SIG-M5 treated with dmso at 0.1 percent for 504 hours (cell line): ENCODE data around the gene ETV7.

Experiments
- DNase-seq: peaks from one replicate; lab custom pipeline; 2025; ENCODE audit not compliant: unreplicated experiment; lab: John Stamatoyannopoulos, UW

The ETV7 gene

DNA sequence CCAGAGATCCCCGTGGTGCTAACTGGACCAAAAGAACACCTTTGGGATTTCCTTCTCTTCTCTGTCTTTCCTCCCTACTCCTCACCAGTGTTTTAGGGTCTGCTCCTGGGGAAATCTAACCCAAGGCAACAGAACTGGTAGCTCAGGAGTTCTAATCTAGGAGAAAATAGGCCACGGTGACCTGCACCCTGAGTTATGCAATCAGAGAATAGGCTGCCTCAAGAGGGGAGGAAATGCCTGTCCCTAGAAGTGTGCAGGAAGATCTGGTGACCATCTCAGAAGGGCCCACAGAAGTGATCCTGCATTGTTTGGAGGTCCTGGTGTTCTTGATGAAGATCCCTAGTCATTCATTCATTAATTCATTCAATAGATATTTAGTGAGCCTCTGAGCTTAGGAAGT lies 3.4 kb downstream of the ETV7 start:
- no peak for DNase-seq

- DNase-seq = no peak
Measured at GRCh38 chr6:36383606-36384005, 3.9 kb downstream of the ETV7 start.

GRCh38 chr6:36382976-36383375 lies 4.5 kb downstream of the ETV7 start:
- no peak for DNase-seq

GRCh38 chr6:36381502-36382389 lies 5.7 kb downstream of the ETV7 start:
- no peak for DNase-seq

DNA sequence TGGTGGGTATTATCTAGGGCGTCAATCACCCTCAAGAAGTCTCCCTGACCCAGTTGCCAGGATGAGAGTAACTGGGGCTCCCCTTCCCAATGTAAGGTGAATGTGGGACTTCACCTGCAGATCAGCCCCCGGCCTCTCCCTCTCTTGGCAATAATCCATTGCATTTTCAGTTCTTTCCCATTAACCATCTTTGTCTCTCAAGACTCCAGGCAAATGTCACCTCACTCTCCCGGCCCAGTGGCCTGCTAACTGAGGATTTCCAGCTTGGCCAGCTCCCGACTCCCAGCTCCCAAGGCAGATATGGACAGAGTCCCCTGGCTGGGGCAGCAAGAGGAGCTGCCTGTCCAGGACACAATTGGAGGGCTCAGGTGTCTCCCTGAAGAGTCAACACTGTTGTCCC lies 7.3 kb downstream of the ETV7 start:
- no peak for DNase-seq

DNA sequence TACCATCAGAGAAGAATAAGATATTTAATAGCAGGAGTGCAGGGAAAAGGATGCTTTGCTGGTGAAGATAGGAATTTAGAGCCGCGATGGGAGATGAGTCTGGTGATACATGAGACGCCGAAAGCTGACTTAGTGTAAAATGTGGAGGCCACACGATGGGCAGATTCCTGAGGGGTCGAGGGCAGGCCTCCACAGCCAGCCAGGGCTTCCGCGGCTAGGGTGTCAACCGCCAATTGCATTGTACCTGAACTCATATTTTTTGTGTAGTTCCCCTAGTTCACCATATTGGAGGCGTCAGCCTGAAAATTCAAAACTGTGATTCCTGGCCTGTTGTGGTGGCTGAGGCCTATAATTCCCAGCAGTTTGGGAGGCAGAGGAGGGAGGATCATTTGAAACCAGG lies 8.5 kb downstream of the ETV7 start:
- no peak for DNase-seq

- no peak for DNase-seq
Measured at GRCh38 chr6:36378243-36378920, 9.1 kb downstream of the ETV7 start.

DNA sequence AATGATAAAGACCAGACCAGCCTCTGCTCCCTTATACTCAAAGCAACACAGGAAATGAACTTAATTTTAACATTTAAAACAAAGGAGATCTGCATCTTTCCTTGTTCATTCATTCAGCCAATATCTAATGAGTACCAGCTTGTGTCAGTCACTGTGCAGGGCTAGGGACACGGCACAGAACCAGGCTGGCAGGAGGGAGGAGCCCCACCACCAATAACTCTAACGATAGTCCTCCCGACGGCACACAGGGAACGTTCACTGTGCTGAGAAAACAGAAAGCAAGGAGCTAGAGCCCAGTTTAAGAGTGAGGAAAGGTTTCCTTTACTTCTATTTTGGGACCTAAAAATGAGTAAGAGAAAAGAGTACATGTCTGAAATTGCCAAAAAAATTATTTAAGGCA lies 9.9 kb downstream of the ETV7 start:
- no peak for DNase-seq

- no peak for DNase-seq
Measured at GRCh38 chr6:36376742-36377141, 10.7 kb downstream of the ETV7 start.

DNA sequence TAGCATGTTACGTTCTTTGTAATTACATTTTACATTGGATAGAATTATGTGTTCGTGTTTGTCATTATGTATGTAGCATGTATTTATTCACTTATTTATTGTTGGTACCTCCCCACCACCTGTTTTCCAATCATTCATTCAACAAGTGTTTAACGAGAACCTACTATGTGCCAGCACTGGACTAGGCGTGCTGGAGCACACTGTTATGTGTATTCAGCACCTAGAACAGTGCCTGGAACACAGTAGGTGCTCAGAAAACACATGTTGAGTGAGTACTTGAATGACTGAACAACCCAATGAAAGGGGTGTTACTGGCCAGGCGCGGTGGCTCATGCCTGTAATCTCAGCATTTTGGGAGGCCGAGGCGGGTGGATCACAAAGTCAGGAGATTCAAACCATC lies 11.3 kb downstream of the ETV7 start:
- DNase-seq = no peak

- no peak for DNase-seq
Measured at GRCh38 chr6:36375644-36376155, 11.8 kb downstream of the ETV7 start.

DNA sequence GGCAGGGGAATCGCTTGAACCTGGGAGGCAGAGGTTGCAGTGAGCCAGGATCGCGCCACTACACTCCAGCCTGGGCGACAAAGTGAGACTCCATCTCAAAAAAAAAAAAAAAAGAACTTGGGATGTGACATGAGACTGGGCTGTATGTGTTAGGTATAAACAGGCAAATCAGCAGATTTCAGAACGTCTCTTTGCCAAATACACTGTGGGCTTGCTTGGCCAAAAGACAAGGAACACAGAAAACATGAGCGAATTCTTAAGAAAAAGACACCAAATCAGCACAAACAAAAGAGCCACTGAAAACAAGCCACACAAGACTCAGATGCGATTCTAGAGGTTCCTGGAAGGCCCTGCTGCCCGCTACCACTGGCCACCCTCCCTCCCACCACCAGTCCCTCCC lies 12.5 kb downstream of the ETV7 start:
- no peak for DNase-seq

GRCh38 chr6:36374194-36374593 lies 13.3 kb downstream of the ETV7 start:
- DNase-seq = no peak

DNA sequence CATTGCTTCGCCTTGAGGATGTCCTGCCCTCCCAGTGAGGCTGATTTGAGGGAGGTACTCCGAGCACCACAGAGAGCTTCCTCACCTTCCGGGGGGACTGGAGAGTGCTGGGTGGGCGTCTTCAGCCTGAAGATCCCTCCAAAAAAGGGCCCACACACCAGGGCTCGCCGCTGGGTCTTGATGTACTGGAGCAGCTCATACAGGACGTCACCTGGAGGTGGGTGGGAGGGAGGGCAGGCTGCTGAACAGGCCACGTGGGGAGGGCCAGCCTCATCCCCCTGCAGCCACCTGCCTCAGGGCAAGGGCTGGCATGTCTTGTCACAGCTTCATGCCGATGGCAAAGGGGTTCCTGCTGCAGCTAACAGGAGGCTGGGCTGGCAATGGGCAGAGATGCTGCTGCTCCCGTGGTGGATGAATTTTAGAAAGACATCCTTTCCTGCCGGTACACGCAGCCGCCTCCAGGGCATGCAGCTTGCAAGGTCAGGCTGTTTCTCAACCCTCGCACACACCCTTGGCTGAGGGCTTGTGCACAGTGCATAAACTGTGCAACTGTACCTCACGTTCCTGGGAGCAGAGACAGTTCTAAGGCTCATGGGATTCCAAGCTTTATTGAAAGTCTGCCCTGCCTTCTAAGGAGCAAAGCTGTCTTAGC lies 14.0 kb downstream of the ETV7 start:
- peak; percentile 29 for DNase-seq

GRCh38 chr6:36372088-36372487 lies 15.4 kb downstream of the ETV7 start:
- no peak for DNase-seq

- no peak for DNase-seq
Measured at GRCh38 chr6:36371211-36371610, 16.3 kb downstream of the ETV7 start.

DNA sequence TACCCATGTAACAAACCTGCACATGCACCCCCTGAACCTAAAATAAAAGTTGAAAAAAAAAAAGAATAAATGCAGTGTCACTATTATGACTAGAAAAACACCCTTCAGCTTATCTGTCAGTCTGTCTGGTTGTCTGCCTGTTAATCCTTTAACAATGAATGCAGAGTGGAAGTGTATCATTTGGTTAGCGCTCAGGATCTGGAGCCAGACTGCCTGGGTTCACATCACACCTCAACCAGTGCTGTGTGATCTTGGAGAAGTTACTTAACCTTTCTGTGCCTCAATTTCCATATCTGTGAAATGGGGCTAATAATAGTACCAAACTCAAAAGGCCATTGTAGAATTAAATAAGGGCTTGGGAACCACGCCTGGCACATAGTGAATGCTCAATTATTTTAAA lies 16.8 kb downstream of the ETV7 start:
- DNase-seq = no peak

- peak; percentile 95 for DNase-seq
Measured at GRCh38 chr6:36368921-36369865, 18.3 kb downstream of the ETV7 start.

- no peak for DNase-seq
Measured at GRCh38 chr6:36368421-36368820, 19.0 kb downstream of the ETV7 start.

DNA sequence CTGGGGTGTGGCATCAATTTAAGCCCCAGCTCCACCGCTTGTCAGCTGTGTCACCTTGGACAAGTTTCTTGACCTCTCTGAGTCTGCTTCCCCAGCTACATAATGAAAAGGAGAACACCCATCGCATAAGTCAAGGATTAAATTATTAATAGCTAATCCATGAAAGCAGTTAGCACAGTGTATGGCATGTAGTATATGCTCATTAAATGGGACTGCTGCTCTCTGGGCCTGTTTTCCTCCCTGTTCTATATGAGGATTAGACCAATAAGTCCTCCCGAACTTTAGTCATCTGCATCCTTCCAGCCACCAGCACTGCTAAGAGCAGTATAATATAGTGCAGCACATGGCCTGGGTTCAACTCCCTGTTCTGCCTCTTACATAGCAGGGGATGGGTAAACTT lies 19.7 kb downstream of the ETV7 start:
- DNase-seq = no peak
